ENCODE measurements around the gene SFXN1. TPM values are rescaled to one million over a fixed set of nuclear protein-coding genes. Genes with fewer than 3 reads are reported as not detected.
A peak's percentile ranks its signal among the peaks of the same experiment; 100 is the strongest.
"Not testable (repeated sequence)": the region's sequence is repeated elsewhere in the genome, so short reads cannot be mapped to it uniquely, and the experiment has no call there.

SFXN1 gene
- total and polyA plus RNA-seq, 4 donors = 47.3 to 241 (median 53.7) TPM

DNA sequence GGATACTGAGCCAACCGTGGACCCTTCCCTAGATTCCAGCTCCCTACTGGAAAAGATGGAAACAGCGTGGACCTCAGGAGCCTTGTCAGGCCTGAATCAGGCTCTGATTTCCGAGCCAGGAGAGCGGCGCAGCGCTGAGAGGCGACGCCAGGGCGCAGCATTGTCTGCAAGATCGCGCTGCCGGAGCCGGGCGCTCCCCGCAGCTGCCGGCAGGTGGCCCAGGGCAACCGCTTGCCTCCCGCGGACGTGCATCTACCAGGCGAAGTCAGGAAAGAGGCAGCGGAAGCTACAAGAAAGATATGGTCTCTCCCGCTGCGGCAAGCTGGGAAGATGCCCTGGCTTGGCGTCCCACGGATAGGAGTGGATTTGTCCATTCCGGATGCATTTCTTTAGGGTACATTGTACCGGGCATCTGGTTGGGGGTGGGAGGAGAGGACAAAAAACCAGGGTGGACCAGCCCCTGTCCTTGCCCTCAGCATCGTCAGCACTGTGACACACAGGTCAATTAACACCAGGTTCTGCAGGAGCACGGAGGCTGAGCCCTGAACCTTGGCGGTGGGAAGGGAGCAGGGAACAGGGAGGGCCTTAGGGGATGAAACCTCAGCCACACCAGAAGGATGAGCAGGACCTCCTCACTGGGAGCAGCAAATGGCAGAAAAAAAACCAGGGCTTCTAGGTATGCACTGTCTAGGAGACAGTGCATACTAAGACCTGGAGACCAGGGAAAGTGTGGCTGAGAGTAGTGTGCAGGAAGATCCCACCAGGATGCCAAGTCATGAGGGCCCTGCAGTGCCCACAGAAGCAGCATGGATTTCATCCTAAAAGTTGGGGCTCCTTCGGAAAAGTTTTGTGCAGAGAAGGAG lies 55.9 kb downstream of the SFXN1 start:
- H3K9ac ChIP-seq (ENCODE audit: low read depth in 1 of 2, low read length in 2 of 2) = no peak overlapping the region

DNA sequence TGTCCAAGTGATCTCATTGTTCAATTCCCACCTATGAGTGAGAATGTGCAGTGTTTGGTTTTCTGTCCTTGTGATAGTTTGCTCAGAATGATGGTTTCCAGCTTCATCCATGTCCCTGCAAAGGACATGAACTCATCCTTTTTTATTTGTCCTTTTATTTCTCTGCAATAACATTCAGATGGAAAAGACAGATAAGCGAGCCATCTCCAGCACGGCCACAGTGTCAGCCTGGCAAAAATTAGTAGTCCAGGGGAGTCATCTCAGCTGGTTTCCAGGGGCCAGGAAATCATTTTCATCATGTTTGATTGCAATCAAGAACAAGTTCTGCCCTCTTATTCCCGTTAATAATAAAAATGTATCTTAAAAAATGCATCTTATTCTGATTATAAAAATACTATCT lies 57.0 kb downstream of the SFXN1 start:
- not testable (repeated sequence) for H3K4me3 ChIP-seq (ENCODE audit: low read depth in 1 of 3, low read length in 3 of 3); H3K27ac ChIP-seq (ENCODE audit: low read depth in 1 of 2, low read length in 2 of 2); H3K27me3 ChIP-seq (ENCODE audit: control insufficient read depth in 4 of 4, insufficient read depth in 4 of 4, low read length in 3 of 4); DNase-seq (ENCODE audit: low spot score); H3K4me1 ChIP-seq (ENCODE audit: control insufficient read depth in 4 of 4, insufficient read depth in 4 of 4, low read length in 3 of 4); H3K9me3 ChIP-seq (ENCODE audit: control insufficient read depth in 4 of 4, low read length in 3 of 4); H3K9ac ChIP-seq (ENCODE audit: low read depth in 1 of 2, low read length in 2 of 2); H3K36me3 ChIP-seq (ENCODE audit: control insufficient read depth in 4 of 4, insufficient read depth in 3 of 4, low read depth in 1 of 4, low read length in 3 of 4)
- WGBS = 74% methylated on average over 3 of the region's 3 CpGs

More for the DNA sequence above, 55.9 kb downstream of the SFXN1 start:
- Histone ChIP-seq H3K4me1 (ENCODE audit: control insufficient read depth in 4 of 4, insufficient read depth in 4 of 4, low read length in 3 of 4) (no peaks in the 10 kb centered on the region), H3K27ac (ENCODE audit: low read depth in 1 of 2, low read length in 2 of 2) (no peak overlapping the region), H3K27me3 (ENCODE audit: control insufficient read depth in 4 of 4, insufficient read depth in 4 of 4, low read length in 3 of 4) (no peaks in the 10 kb centered on the region), H3K9me3 (ENCODE audit: control insufficient read depth in 4 of 4, low read length in 3 of 4) (no peaks in the 10 kb centered on the region), H3K4me3 (ENCODE audit: low read depth in 1 of 3, low read length in 3 of 3) (no peak overlapping the region), H3K36me3 (ENCODE audit: control insufficient read depth in 4 of 4, insufficient read depth in 3 of 4, low read depth in 1 of 4, low read length in 3 of 4) (peaks cover 0 to 11% (median 4%) of the 10 kb centered on the region in 4 donors)
- 6% methylated on average over 32 of the region's 32 CpGs for WGBS
- peak; percentile 91 to 94 for TF ChIP-seq RAD21 (IDR thresholded peaks at IDR 0.05)
- no peak for TF ChIP-seq HNF4A (conservative IDR thresholded peaks at IDR 0.05)
- TF ChIP-seq, protein P1, sequence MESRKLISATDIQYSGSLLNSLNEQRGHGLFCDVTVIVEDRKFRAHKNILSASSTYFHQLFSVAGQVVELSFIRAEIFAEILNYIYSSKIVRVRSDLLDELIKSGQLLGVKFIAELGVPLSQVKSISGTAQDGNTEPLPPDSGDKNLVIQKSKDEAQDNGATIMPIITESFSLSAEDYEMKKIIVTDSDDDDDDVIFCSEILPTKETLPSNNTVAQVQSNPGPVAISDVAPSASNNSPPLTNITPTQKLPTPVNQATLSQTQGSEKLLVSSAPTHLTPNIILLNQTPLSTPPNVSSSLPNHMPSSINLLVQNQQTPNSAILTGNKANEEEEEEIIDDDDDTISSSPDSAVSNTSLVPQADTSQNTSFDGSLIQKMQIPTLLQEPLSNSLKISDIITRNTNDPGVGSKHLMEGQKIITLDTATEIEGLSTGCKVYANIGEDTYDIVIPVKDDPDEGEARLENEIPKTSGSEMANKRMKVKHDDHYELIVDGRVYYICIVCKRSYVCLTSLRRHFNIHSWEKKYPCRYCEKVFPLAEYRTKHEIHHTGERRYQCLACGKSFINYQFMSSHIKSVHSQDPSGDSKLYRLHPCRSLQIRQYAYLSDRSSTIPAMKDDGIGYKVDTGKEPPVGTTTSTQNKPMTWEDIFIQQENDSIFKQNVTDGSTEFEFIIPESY (IDR thresholded peaks at IDR 0.05) = no peak
- TF ChIP-seq MAX (IDR thresholded peaks at IDR 0.05) = no peak
- no peak for TF ChIP-seq EGR1 (IDR thresholded peaks at IDR 0.05; ENCODE audit: low read depth in 2 of 2)
- no peak for TF ChIP-seq JUND (IDR thresholded peaks at IDR 0.05)
- no peak for TF ChIP-seq TAF1 (conservative IDR thresholded peaks at IDR 0.05)
- TF ChIP-seq, protein P2, sequence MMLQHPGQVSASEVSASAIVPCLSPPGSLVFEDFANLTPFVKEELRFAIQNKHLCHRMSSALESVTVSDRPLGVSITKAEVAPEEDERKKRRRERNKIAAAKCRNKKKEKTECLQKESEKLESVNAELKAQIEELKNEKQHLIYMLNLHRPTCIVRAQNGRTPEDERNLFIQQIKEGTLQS (IDR thresholded peaks at IDR 0.05) = no peak
- no peak for TF ChIP-seq FOXA1 (IDR thresholded peaks at IDR 0.05)
- no peak for TF ChIP-seq GABPA (IDR thresholded peaks at IDR 0.05 in 1 of 2, conservative IDR thresholded peaks at IDR 0.05 in 1 of 2)
- no peak for TF ChIP-seq SP1 (IDR thresholded peaks at IDR 0.05)
- no peak for TF ChIP-seq REST (IDR thresholded peaks at IDR 0.05)
- no peak for TF ChIP-seq YY1 (IDR thresholded peaks at IDR 0.05)
- TF ChIP-seq RXRA (IDR thresholded peaks at IDR 0.05) = no peak
- no peak for TF ChIP-seq HNF4G (IDR thresholded peaks at IDR 0.05)
- no peak for TF ChIP-seq NR2F2 (IDR thresholded peaks at IDR 0.05)
- TF ChIP-seq, protein P3, sequence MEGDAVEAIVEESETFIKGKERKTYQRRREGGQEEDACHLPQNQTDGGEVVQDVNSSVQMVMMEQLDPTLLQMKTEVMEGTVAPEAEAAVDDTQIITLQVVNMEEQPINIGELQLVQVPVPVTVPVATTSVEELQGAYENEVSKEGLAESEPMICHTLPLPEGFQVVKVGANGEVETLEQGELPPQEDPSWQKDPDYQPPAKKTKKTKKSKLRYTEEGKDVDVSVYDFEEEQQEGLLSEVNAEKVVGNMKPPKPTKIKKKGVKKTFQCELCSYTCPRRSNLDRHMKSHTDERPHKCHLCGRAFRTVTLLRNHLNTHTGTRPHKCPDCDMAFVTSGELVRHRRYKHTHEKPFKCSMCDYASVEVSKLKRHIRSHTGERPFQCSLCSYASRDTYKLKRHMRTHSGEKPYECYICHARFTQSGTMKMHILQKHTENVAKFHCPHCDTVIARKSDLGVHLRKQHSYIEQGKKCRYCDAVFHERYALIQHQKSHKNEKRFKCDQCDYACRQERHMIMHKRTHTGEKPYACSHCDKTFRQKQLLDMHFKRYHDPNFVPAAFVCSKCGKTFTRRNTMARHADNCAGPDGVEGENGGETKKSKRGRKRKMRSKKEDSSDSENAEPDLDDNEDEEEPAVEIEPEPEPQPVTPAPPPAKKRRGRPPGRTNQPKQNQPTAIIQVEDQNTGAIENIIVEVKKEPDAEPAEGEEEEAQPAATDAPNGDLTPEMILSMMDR (IDR thresholded peaks at IDR 0.05; ENCODE audit: low read depth, low read length, missing input control) = peak; percentile 98
- DNase-seq (ENCODE audit: low spot score) = peak; percentile 68

Measured in liver (tissue), 9 donors.